Measurements from ENCODE around the gene PAXIP1. TPM values are rescaled to one million over a fixed set of nuclear protein-coding genes. Genes with fewer than 3 reads are reported as not detected.
A peak's percentile ranks its signal among the peaks of the same experiment; 100 is the strongest.

Gene PAXIP1
- total RNA-seq, 1 donor from 2014 or later = 1.7 TPM

DNA sequence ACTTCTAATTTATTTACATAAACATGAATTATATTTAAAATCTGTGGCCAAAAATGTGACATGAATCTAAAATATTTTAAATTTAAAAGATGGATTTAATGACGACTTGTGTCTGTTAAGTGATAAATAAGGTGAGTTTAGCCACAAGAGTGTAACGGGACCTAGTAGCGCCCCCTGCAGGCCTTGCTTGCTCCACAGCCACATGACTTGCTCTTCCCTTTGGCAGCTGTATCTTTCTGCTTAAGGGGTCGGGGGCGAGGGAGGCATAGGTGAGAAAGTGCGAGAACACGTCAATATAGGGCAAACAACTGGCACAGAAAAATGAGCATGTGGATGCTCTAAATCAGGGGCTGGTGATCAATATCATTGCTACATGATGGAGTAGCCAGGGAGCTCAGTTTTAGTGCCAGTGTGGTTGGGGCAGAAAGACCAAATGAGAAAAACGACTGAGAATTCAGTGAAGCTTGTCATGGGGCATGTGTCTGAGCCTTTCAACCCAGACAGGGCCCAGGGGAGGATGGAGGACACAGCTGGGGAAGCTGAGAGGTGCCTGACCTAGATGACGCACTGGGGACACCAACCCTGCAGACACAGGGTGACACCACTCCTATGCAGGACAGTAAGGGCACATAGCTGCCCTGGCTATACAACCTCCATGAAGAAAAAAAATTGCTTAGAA, 49.8 kb downstream of the PAXIP1 start:
- Histone ChIP-seq H3K4me1 (no peaks in the 10 kb centered on the region), H3K36me3 (peaks cover 14 to 41% of the 10 kb centered on the region in 2 donors), H3K9me3 (no peaks in the 10 kb centered on the region), H3K27ac (no peak overlapping the region), H3K27me3 (no peaks in the 10 kb centered on the region), H3K4me3 (no peak overlapping the region)
- no peak for DNase-seq (ENCODE audit: low spot score in 2 of 2)
- TF ChIP-seq CTCF (IDR thresholded peaks at IDR 0.05) = peak; percentile 19 to 61 (median 48)
- intact Hi-C loops (cut with DNase I) = no loop called here

DNA sequence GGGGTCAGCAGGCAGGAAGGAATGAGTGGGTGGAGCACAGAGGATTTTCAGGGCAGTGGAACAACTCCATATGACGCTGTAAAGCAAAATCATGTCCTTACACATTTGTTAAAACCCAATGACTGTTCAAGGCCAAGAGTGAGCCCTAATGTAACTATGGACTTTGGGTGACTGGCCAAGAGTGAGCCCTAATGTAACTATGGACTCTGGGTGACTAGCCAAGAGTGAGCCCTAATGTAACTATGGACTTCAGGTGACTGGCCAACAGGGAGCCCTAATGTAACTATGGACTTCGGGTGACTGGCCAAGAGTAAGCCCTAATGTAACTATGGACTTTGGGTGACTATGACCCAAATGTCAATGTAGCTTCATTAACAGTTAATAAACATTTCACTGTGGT, 52.0 kb downstream of the PAXIP1 start:
- Histone ChIP-seq H3K27me3 (no peaks in the 10 kb centered on the region), H3K4me3 (no peak overlapping the region), H3K9me3 (no peaks in the 10 kb centered on the region), H3K36me3 (peaks cover 22 to 52% of the 10 kb centered on the region in 2 donors), H3K4me1 (no peaks in the 10 kb centered on the region), H3K27ac (no peak overlapping the region)
- no peak for DNase-seq (ENCODE audit: low spot score in 2 of 2)
- intact Hi-C loops (cut with DNase I) = no loop called here
- TF ChIP-seq CTCF (IDR thresholded peaks at IDR 0.05) = no peak

DNA sequence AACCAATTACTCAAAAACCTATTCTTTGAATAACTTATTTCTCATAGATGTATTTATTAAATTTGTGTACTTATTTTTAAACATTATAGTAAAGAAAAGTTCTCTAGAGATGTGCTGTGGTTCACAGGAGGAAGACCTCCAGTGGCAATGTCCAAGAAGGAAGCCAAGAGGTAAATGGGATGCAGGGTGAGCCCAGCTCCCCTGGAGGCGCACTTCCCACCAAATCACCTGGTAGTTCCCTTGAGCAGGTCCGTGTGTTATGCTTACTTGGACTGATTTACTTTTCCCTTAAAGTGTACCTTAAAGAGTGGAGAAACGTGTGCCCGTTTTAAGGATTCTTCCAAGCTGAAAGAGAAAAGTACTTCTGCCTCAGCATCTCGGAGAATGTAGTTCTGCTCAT, 55.3 kb downstream of the PAXIP1 start:
- DNase-seq (ENCODE audit: low spot score in 2 of 2) = no peak
- TF ChIP-seq CTCF (IDR thresholded peaks at IDR 0.05) = no peak
- Histone ChIP-seq H3K4me1 (no peaks in the 10 kb centered on the region), H3K27me3 (no peaks in the 10 kb centered on the region), H3K27ac (no peak overlapping the region), H3K9me3 (no peaks in the 10 kb centered on the region), H3K36me3 (peaks cover 33 to 62% of the 10 kb centered on the region in 2 donors), H3K4me3 (no peak overlapping the region)
- intact Hi-C loops (cut with DNase I) = no loop called here

DNA sequence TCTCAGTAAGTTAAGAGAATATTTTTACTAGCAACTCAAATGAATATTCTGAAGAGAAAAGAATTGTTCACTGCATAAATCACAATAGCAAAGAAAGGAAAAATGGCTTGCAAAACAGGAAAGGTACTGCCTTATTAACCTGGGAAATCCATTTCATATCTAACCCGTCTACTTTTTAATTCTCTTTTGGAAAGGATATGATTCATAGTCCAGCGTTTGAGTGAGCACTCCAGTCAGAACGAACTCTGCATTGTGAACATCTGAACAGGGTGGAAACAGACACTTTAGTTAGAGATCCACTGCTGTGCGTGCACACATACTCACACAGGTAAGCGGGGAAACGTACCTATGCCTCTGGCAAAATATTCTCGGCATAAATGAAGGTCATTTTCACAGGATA, 56.8 kb downstream of the PAXIP1 start:
- no peak for DNase-seq (ENCODE audit: low spot score in 2 of 2)
- H3K27ac ChIP-seq = no peak overlapping the region
- H3K4me1 ChIP-seq = no peaks in the 10 kb centered on the region
- no peaks in the 10 kb centered on the region for H3K27me3 ChIP-seq
- H3K36me3 ChIP-seq = peaks cover 33 to 56% of the 10 kb centered on the region in 2 donors
- no peaks in the 10 kb centered on the region for H3K9me3 ChIP-seq
- no peak for TF ChIP-seq CTCF (IDR thresholded peaks at IDR 0.05)
- H3K4me3 ChIP-seq = no peak overlapping the region
- intact Hi-C loops (cut with DNase I) = no loop called here

GRCh38 chr7:154943906-154944305, 59.0 kb downstream of the PAXIP1 start:
- intact Hi-C loops (cut with DNase I) = no loop called here
- Histone ChIP-seq H3K4me3 (no peak overlapping the region), H3K9me3 (no peaks in the 10 kb centered on the region), H3K36me3 (peaks cover 29 to 44% of the 10 kb centered on the region in 2 donors), H3K4me1 (no peaks in the 10 kb centered on the region), H3K27me3 (no peaks in the 10 kb centered on the region), H3K27ac (no peak overlapping the region)
- no peak for DNase-seq (ENCODE audit: low spot score in 2 of 2)
- TF ChIP-seq CTCF (IDR thresholded peaks at IDR 0.05) = no peak

DNA sequence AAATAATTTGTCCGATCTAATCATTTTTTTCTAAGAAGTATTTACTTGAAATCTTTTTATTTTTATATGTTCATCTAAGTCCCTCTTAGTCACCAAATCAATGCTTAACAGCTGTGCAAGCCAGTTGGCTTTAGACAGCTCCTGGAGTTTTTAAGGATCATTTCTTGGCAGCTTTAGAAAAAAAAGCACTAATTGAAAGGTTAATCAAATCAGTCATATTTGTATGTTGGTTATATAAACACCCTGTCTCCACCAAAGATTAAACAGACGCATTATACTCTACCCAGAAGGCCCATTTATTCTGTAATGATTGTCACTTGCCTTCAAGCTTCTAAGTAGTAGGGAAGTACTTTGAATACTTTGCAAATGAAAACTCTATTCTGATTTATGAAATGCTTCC, 60.2 kb downstream of the PAXIP1 start:
- H3K36me3 ChIP-seq = peaks cover 25 to 35% of the 10 kb centered on the region in 2 donors
- H3K4me1 ChIP-seq = no peaks in the 10 kb centered on the region
- TF ChIP-seq CTCF (IDR thresholded peaks at IDR 0.05) = no peak

More for the DNA sequence above, 60.2 kb downstream of the PAXIP1 start:
- Histone ChIP-seq H3K27me3 (no peaks in the 10 kb centered on the region), H3K4me3 (no peak overlapping the region), H3K9me3 (no peaks in the 10 kb centered on the region), H3K27ac (no peak overlapping the region)
- no peak for DNase-seq (ENCODE audit: low spot score in 2 of 2)
- intact Hi-C loops (cut with DNase I) = no loop called here
